K562 (cell line): ENCODE data around the gene FAM171A2. TPM values are rescaled to one million over a fixed set of nuclear protein-coding genes. Genes with fewer than 3 reads are reported as not detected.

Experiments used
- polyA plus RNA-seq, 8 experiments: library from polyadenylated mRNA; depleted of rRNA in 4 of 8; stranded (reverse) in 5 of 8; unstranded in 3 of 8; fragments of >200 nt; fragmentation: Nextera tagmentation in 2 of 8; fragmentation: Illumina TruSeq in 1 of 8; extraction: Ambion mirVana in 2 of 8; extraction: Trizol in 1 of 8; gene quantifications; 2 replicates each; pipeline versions ENCODE4 v1.2.1 to v1.2.3, GENCODE V29; 2011 to 2014; ENCODE audit warnings: inconsistent platforms in 1 of 8, missing spikeins in 1 of 8
- total RNA-seq, 7 experiments: library from RNA; depleted of rRNA in 6 of 7; stranded (reverse); fragments of >200 nt in 6 of 7; fragmentation: Illumina TruSeq in 2 of 7; extraction: Trizol in 2 of 7; gene quantifications; 2 replicates each; pipeline versions ENCODE4 v1.2.1 to v1.2.3, GENCODE V29; 2011 to 2021; ENCODE audit warnings: low replicate concordance in 1 of 7
- TF ChIP-seq, protein P1 (sequence below): fragments of 450-650 bp; IDR thresholded peaks from 2 replicates; pipeline ENCODE4 v1.6.1; 2017; ENCODE audit warnings: antibody characterized with exemption, mild to moderate bottlenecking
- TF ChIP-seq, protein P2 (sequence below): IDR thresholded peaks from 2 replicates; pipeline ENCODE4 v1.6.1; 2011; ENCODE audit warnings: borderline replicate concordance, low read depth, mild to moderate bottlenecking, moderate library complexity, low read length; ENCODE audit not compliant: insufficient read depth, poor library complexity, severe bottlenecking
- TF ChIP-seq, protein P3 (sequence below), 2 experiments: fragments of 450-650 bp; formaldehyde crosslinking in 1 of 2; IDR thresholded peaks; 2 replicates each; pipeline versions ENCODE4 v1.4.0 to v1.6.1; 2014 to 2020; ENCODE audit warnings: mild to moderate bottlenecking in 2 of 2, borderline replicate concordance in 1 of 2, low read depth in 1 of 2
- TF ChIP-seq, protein P4 (sequence below): sonication (generic); formaldehyde crosslinking; IDR thresholded peaks from 2 replicates; pipeline ENCODE4 v1.4.0; 2020; ENCODE audit warnings: mild to moderate bottlenecking, missing genetic modification reagents
- TF ChIP-seq, protein P5 (sequence below): fragments of 250-450 bp; sonication (Bioruptor Pico); IDR thresholded peaks from 2 replicates; pipeline ENCODE4 v1.8.0; 2021; ENCODE audit warnings: borderline replicate concordance, mild to moderate bottlenecking, moderate library complexity; ENCODE audit not compliant: poor library complexity, severe bottlenecking

FAM171A2 gene
- total and polyA plus RNA-seq, 9 of the 15 experiments (the other 6 are each of a cell fraction or from before 2014, with no cell fraction given) = 0.10 to 10.2 (median 2.0) TPM; not detected in 1

DNA sequence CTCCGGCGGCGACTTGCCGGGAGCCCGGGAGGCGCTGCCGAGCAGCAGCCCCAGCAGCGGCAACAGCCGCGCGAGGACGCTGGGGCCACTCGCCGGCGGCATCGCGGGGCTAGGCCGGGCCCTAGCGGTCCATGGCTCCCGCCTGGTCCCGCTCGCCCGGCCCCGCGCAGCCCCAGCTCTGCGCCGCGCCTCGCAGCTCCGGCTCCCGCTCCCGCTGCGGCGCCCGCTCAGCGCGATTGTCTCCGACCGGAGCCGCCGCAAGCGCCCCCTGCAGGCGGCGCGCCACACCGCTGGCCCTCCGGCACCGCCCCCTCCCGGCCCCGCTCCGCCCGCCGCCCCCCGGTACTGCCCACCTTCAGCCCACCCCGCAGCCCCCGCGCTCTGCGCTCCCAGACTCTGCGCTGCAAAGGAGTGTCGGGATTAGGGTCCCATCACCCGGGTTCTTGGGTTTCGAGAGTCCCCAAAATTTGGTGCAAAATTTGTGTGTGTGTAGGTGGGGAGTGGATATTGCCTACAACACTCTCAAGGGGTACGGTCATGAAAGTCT is at the start of gene FAM171A2 (continued):
- TF ChIP-seq, protein P1, sequence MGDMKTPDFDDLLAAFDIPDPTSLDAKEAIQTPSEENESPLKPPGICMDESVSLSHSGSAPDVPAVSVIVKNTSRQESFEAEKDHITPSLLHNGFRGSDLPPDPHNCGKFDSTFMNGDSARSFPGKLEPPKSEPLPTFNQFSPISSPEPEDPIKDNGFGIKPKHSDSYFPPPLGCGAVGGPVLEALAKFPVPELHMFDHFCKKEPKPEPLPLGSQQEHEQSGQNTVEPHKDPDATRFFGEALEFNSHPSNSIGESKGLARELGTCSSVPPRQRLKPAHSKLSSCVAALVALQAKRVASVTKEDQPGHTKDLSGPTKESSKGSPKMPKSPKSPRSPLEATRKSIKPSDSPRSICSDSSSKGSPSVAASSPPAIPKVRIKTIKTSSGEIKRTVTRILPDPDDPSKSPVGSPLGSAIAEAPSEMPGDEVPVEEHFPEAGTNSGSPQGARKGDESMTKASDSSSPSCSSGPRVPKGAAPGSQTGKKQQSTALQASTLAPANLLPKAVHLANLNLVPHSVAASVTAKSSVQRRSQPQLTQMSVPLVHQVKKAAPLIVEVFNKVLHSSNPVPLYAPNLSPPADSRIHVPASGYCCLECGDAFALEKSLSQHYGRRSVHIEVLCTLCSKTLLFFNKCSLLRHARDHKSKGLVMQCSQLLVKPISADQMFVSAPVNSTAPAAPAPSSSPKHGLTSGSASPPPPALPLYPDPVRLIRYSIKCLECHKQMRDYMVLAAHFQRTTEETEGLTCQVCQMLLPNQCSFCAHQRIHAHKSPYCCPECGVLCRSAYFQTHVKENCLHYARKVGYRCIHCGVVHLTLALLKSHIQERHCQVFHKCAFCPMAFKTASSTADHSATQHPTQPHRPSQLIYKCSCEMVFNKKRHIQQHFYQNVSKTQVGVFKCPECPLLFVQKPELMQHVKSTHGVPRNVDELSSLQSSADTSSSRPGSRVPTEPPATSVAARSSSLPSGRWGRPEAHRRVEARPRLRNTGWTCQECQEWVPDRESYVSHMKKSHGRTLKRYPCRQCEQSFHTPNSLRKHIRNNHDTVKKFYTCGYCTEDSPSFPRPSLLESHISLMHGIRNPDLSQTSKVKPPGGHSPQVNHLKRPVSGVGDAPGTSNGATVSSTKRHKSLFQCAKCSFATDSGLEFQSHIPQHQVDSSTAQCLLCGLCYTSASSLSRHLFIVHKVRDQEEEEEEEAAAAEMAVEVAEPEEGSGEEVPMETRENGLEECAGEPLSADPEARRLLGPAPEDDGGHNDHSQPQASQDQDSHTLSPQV = no peak; the same call in 1 of the 2 replicates
- TF ChIP-seq, protein P2, sequence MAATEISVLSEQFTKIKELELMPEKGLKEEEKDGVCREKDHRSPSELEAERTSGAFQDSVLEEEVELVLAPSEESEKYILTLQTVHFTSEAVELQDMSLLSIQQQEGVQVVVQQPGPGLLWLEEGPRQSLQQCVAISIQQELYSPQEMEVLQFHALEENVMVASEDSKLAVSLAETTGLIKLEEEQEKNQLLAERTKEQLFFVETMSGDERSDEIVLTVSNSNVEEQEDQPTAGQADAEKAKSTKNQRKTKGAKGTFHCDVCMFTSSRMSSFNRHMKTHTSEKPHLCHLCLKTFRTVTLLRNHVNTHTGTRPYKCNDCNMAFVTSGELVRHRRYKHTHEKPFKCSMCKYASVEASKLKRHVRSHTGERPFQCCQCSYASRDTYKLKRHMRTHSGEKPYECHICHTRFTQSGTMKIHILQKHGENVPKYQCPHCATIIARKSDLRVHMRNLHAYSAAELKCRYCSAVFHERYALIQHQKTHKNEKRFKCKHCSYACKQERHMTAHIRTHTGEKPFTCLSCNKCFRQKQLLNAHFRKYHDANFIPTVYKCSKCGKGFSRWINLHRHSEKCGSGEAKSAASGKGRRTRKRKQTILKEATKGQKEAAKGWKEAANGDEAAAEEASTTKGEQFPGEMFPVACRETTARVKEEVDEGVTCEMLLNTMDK = peak; percentile 90
- TF ChIP-seq, protein P3, sequence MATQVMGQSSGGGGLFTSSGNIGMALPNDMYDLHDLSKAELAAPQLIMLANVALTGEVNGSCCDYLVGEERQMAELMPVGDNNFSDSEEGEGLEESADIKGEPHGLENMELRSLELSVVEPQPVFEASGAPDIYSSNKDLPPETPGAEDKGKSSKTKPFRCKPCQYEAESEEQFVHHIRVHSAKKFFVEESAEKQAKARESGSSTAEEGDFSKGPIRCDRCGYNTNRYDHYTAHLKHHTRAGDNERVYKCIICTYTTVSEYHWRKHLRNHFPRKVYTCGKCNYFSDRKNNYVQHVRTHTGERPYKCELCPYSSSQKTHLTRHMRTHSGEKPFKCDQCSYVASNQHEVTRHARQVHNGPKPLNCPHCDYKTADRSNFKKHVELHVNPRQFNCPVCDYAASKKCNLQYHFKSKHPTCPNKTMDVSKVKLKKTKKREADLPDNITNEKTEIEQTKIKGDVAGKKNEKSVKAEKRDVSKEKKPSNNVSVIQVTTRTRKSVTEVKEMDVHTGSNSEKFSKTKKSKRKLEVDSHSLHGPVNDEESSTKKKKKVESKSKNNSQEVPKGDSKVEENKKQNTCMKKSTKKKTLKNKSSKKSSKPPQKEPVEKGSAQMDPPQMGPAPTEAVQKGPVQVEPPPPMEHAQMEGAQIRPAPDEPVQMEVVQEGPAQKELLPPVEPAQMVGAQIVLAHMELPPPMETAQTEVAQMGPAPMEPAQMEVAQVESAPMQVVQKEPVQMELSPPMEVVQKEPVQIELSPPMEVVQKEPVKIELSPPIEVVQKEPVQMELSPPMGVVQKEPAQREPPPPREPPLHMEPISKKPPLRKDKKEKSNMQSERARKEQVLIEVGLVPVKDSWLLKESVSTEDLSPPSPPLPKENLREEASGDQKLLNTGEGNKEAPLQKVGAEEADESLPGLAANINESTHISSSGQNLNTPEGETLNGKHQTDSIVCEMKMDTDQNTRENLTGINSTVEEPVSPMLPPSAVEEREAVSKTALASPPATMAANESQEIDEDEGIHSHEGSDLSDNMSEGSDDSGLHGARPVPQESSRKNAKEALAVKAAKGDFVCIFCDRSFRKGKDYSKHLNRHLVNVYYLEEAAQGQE (IDR thresholded peaks at IDR 0.05; ENCODE audit: borderline replicate concordance) = peak; percentile 8; the same call in 1 of the 2 replicates
- TF ChIP-seq, protein P3 (CRISPR knock-in tag; IDR thresholded peaks at IDR 0.05; ENCODE audit: low read depth) = peak; percentile 72; the same call in 1 of the 2 replicates
- TF ChIP-seq, protein P4, sequence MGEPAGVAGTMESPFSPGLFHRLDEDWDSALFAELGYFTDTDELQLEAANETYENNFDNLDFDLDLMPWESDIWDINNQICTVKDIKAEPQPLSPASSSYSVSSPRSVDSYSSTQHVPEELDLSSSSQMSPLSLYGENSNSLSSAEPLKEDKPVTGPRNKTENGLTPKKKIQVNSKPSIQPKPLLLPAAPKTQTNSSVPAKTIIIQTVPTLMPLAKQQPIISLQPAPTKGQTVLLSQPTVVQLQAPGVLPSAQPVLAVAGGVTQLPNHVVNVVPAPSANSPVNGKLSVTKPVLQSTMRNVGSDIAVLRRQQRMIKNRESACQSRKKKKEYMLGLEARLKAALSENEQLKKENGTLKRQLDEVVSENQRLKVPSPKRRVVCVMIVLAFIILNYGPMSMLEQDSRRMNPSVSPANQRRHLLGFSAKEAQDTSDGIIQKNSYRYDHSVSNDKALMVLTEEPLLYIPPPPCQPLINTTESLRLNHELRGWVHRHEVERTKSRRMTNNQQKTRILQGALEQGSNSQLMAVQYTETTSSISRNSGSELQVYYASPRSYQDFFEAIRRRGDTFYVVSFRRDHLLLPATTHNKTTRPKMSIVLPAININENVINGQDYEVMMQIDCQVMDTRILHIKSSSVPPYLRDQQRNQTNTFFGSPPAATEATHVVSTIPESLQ = no peak
- TF ChIP-seq, protein P5, sequence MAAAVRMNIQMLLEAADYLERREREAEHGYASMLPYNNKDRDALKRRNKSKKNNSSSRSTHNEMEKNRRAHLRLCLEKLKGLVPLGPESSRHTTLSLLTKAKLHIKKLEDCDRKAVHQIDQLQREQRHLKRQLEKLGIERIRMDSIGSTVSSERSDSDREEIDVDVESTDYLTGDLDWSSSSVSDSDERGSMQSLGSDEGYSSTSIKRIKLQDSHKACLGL (CRISPR knock-in tag) = no peak
